Bronchial epithelial cell (primary cell): ENCODE results near the gene BUB3. TPM values are rescaled to one million over a fixed set of nuclear protein-coding genes. Genes with fewer than 3 reads are reported as not detected.

Experiments used
- DNase-seq: peaks from one replicate; pipeline ENCODE4 v3.0.0-alpha.2; 2010; ENCODE audit warnings: low read depth
- FAIRE-seq: peaks from 2 replicates; lab custom pipeline; 2011; peaks lifted over from hg19 to GRCh38; lab: Jason Lieb, UNC
- H3K27me3 ChIP-seq: 2 replicates; pipeline ENCODE4 v1.5.1; 2011; ENCODE audit warnings: low read length; ENCODE audit not compliant: control insufficient read depth, insufficient read depth
- H3K36me3 ChIP-seq: 2 replicates; pipeline ENCODE4 v1.5.1; 2011; ENCODE audit warnings: low read length; ENCODE audit not compliant: control insufficient read depth, insufficient read depth
- H3K4me3 ChIP-seq: 2 replicates; pipeline ENCODE4 v1.5.1; 2011; ENCODE audit warnings: mild to moderate bottlenecking, low read depth, low read length, control low read depth
- total RNA-seq: library from RNA; depleted of rRNA; stranded (reverse); fragments of >200 nt; gene quantifications from 2 replicates; pipeline ENCODE4 v1.2.1, GENCODE V29; 2014
- TF ChIP-seq, protein P1 (sequence below): IDR thresholded peaks from 2 replicates; pipeline ENCODE4 v1.5.1; 2011; ENCODE audit warnings: mild to moderate bottlenecking, moderate library complexity, low read length, control low read depth, inconsistent platforms; ENCODE audit not compliant: insufficient read depth, severe bottlenecking

BUB3 gene
- total RNA-seq, 1 donor from 2014 or later: 143 TPM

DNA sequence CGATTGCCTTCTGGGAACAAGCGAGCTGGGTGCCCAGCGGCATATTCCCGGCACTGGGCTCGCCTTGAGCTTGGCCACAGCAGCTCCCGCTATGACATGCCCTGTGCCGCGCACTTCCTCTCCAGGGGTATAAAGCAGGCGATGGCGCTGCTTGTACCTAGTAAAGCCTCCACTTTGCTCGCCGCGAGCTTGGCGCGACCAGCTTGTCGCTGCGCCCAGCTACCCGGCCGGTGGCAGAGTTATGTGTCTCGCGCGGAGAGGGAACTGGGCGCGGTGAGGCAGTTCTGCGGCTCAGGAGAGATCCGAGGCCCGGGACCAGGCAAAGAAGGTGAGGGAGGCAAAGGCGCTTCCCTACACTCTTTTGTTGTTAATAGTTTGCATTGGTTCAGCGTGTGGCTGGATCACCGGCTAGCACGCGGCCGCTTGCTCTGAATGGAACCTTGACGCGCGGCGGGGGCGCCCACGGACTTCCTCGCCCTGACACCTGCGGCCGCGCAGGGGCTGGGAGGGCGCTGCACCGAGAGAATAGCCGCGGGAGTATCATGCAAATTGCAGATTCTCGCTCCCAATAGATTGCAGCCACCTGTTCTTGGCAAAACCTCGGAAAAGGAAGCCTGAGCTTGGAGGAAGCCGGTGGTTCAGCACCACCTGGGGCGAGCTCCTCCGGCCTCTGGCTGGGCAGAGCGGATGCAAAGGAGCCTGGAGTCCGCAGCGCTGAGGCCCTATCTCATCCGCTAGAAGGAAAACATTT, 3.0 kb upstream of the BUB3 start:
- H3K4me3 ChIP-seq: peak overlapping the region; percentile 20

DNA sequence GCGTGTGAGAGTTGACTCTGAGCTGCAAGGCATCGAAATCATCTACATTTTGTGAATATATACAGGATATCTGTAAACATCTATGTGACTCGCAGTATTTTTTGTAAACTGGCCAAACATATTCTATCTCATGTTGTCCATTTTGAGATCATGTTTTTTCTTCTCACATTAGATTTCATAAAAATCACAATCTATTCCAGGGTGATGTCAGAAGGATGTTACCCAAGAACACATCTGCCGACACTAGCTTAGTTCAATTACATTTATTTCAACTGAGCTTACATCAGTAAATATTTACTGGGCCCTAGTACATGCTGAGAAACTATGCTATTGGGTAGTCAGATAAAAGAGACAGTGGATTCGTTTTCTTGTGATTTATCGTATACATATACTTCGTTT, 2.5 kb upstream of the BUB3 start:
- FAIRE-seq: no peak

More for the DNA sequence above, 3.0 kb upstream of the BUB3 start:
- TF ChIP-seq, protein P1, sequence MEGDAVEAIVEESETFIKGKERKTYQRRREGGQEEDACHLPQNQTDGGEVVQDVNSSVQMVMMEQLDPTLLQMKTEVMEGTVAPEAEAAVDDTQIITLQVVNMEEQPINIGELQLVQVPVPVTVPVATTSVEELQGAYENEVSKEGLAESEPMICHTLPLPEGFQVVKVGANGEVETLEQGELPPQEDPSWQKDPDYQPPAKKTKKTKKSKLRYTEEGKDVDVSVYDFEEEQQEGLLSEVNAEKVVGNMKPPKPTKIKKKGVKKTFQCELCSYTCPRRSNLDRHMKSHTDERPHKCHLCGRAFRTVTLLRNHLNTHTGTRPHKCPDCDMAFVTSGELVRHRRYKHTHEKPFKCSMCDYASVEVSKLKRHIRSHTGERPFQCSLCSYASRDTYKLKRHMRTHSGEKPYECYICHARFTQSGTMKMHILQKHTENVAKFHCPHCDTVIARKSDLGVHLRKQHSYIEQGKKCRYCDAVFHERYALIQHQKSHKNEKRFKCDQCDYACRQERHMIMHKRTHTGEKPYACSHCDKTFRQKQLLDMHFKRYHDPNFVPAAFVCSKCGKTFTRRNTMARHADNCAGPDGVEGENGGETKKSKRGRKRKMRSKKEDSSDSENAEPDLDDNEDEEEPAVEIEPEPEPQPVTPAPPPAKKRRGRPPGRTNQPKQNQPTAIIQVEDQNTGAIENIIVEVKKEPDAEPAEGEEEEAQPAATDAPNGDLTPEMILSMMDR: no peak
- DNase-seq (no peak), FAIRE-seq (no peak)
- peaks cover under 1% of the 10 kb centered on the region for H3K36me3 ChIP-seq
- peaks cover 31% of the 10 kb centered on the region for H3K27me3 ChIP-seq

DNA sequence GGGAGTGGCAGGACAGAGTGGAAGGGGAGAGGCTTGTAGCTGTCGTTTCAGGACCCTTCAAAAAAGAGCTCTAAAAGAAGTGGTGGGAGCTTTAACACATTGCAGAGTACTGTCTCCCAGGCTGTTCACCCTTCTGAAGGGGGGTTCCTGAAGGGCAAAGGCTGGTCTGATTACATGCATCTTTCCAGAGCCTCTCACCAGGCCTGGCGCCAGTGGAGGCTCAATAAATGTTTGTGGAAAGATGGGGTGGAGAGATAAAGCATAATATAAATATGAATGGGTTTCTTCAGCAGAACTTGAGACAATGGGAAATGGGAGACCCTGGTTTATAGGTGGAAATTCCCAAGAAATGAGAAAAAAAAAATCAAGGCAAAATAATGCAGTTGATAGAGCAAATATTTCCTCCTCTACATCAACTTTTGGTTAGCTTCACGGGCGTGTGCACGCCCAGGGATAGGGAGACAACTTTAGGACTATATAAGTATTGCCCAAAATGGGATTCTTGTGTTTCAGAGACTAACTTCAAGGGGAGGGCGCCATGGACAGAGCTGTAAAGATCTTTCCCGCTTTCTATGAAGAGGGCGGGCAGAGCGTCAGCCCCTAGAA, 613 bp upstream of the BUB3 start:
- Histone ChIP-seq H3K4me3 (no peak overlapping the region), H3K27me3 (peaks cover 11% of the 10 kb centered on the region)
- TF ChIP-seq, protein P1: no peak

More for the DNA sequence above, 2.5 kb upstream of the BUB3 start:
- Histone ChIP-seq H3K27me3 (peaks cover 26% of the 10 kb centered on the region), H3K36me3 (peaks cover 3% of the 10 kb centered on the region), H3K4me3 (no peak overlapping the region)
- TF ChIP-seq, protein P1: no peak
- no peak for DNase-seq

DNA sequence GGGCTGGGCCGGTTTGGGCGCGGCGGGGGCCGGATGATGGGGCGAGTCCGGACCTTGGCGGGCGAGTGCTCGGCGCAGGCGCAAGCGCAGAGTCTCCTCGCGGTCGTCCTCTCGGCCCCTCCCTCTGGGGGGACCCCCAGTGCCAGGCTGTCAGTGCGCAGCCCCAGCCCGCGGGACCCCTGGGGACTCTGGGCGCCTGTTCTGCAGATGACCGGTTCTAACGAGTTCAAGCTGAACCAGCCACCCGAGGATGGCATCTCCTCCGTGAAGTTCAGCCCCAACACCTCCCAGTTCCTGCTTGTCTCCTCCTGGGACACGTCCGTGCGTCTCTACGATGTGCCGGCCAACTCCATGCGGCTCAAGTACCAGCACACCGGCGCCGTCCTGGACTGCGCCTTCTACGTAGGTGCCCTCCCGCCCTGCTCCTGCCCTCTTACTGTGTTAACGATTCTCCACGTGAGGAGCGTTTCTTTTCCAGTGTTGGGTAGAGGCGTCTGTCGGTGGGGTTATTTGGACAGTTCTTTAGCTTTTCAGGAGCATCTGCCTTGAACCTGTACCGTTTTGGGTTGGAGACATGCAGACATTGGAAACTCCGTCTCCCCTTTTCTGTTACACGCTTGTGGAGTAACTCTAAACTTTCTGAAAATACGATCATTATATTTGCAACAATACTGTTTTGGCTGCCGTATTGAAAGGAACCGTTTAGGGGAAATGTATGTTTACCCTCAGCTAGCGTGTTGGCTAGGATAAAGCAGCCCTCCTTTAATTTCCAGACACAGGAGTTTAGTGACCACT, 706 bp downstream of the BUB3 start:
- TF ChIP-seq, protein P1: no peak
- peak overlapping the region; percentile 77 for H3K4me3 ChIP-seq
- H3K27me3 ChIP-seq: peaks cover 6% of the 10 kb centered on the region
- FAIRE-seq (no peak), DNase-seq (peak; percentile 46)
- peaks cover 6% of the 10 kb centered on the region for H3K36me3 ChIP-seq

More for the DNA sequence above, 613 bp upstream of the BUB3 start:
- FAIRE-seq (no peak), DNase-seq (no peak)
- peaks cover 6% of the 10 kb centered on the region for H3K36me3 ChIP-seq

DNA sequence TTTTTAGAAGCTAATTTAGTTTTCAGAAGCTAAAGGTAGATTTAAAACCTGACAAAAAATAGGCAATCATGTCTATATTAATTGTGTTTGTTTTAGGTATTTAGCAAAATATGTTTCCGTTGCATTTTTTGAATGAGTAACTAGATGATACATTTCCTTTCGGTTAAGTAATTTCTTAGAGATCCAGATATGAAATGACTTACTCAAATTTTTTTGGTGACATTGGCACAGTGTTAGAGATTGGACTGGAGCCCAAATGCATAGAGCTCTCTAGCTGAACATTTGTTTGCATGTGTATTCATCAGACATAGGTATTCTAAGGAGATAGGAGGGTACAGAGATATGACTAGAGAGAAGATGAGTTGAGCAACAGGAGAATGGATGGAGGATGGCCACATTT, 1.9 kb downstream of the BUB3 start:
- Histone ChIP-seq H3K36me3 (peaks cover 10% of the 10 kb centered on the region), H3K4me3 (no peak overlapping the region), H3K27me3 (peaks cover 4% of the 10 kb centered on the region)
- TF ChIP-seq, protein P1: no peak
- DNase-seq (peak; percentile 69), FAIRE-seq (no peak)
